Measurements from ENCODE around the gene PRR36. TPM values are rescaled to one million over a fixed set of nuclear protein-coding genes. Genes with fewer than 3 reads are reported as not detected.

PRR36 gene
- total RNA-seq, 1 donor: not detected

DNA sequence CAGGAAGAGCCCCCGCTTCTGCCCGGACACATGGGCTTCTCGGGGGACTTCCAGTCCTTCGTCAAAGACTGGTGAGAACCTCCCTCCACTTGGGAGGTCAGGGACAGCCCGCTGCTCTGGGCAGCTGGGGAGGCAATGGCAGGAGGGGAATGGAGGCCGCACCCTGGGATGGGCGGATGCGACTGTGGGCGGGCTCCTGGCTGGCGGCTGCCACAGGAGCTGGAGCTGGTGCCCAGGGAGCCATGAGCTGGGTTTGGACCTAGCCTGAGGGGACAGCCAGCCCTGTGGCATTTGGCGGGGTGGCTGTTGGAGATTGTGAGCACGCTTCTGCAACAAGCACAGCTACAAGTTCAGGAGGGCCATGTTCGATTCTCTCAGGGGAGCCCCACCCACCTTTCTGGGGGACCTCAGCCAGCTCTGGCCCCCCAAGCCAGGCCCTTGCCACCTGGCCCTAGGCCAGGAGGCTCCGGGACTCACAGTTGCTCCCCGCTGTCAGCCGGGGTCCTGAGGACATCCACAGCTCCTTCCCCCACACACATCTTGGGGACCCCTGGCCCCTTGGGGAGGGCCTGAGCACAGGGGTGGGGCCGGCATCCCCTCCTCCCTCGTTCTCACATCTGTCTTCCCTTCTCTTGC is 37.4 kb upstream of the PRR36 start:
- TF ChIP-seq, protein P1, sequence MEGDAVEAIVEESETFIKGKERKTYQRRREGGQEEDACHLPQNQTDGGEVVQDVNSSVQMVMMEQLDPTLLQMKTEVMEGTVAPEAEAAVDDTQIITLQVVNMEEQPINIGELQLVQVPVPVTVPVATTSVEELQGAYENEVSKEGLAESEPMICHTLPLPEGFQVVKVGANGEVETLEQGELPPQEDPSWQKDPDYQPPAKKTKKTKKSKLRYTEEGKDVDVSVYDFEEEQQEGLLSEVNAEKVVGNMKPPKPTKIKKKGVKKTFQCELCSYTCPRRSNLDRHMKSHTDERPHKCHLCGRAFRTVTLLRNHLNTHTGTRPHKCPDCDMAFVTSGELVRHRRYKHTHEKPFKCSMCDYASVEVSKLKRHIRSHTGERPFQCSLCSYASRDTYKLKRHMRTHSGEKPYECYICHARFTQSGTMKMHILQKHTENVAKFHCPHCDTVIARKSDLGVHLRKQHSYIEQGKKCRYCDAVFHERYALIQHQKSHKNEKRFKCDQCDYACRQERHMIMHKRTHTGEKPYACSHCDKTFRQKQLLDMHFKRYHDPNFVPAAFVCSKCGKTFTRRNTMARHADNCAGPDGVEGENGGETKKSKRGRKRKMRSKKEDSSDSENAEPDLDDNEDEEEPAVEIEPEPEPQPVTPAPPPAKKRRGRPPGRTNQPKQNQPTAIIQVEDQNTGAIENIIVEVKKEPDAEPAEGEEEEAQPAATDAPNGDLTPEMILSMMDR (IDR thresholded peaks at IDR 0.05; ENCODE audit: extremely low read depth, low read depth, low read length): no peak
- H3K36me3 ChIP-seq (ENCODE audit: insufficient read depth, low read length): peaks cover 14% of the 10 kb centered on the region
- peaks cover 2% of the 10 kb centered on the region for H3K4me1 ChIP-seq (ENCODE audit: insufficient read depth, low read length)

DNA sequence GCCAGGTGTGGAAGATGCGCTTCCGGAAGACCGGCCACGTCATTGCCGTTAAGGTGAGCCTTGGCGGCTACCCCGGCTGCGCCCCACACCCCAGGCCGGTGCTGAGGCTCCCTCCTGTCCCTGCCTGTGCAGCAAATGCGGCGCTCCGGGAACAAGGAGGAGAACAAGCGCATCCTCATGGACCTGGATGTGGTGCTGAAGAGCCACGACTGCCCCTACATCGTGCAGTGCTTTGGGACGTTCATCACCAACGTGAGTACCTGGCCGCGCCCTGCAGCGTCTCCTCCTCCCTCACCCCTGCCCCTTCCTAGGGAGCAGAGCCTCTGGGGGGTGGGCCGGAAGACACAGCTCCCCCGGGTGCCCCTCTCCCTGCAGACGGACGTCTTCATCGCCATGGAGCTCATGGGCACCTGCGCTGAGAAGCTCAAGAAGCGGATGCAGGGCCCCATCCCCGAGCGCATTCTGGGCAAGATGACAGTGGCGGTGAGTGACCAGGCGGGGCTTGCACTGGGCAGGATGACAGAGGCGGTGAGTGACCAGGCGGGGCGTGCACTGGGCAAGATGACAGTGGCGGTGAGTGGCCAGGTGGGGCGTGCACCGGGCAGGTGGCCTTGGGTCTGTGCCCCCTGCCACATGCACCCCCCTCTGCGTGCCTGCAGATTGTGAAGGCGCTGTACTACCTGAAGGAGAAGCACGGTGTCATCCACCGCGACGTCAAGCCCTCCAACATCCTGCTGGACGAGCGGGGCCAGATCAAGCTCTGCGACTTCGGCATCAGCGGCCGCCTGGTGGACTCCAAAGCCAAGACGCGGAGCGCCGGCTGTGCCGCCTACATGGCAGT is 36.4 kb upstream of the PRR36 start:
- Histone ChIP-seq H2AFZ (ENCODE audit: low read length) (no peak overlapping the region), H3K27me3 (ENCODE audit: insufficient read depth, low read length) (peaks cover 5% of the 10 kb centered on the region), H4K20me1 (ENCODE audit: insufficient read depth, low read length) (peaks cover 25% of the 10 kb centered on the region), H3K4me1 (ENCODE audit: insufficient read depth, low read length) (no peaks in the 10 kb centered on the region), H3K4me2 (ENCODE audit: insufficient read depth, low read length) (no peak overlapping the region), H3K9me3 (ENCODE audit: low read depth, low read length) (no peaks in the 10 kb centered on the region), H3K27ac (ENCODE audit: low read depth, low read length) (no peak overlapping the region), H3K4me3 (ENCODE audit: insufficient read depth, low read length) (no peak overlapping the region), H3K79me2 (ENCODE audit: insufficient read depth, low read length) (peaks cover 27% of the 10 kb centered on the region), H3K36me3 (ENCODE audit: insufficient read depth, low read length) (peaks cover 14% of the 10 kb centered on the region)
- peak; percentile 74 for DNase-seq (ENCODE audit: insufficient read length, low spot score, missing footprints)
- TF ChIP-seq, protein P1 (IDR thresholded peaks at IDR 0.05; ENCODE audit: extremely low read depth, low read depth, low read length): no peak

More for the DNA sequence above, 37.4 kb upstream of the PRR36 start:
- Histone ChIP-seq H3K9me3 (ENCODE audit: low read depth, low read length) (no peaks in the 10 kb centered on the region), H3K27me3 (ENCODE audit: insufficient read depth, low read length) (peaks cover 11% of the 10 kb centered on the region), H3K79me2 (ENCODE audit: insufficient read depth, low read length) (peaks cover 17% of the 10 kb centered on the region), H3K4me2 (ENCODE audit: insufficient read depth, low read length) (no peak overlapping the region), H4K20me1 (ENCODE audit: insufficient read depth, low read length) (peaks cover 16% of the 10 kb centered on the region), H3K4me3 (ENCODE audit: insufficient read depth, low read length) (no peak overlapping the region), H2AFZ (ENCODE audit: low read length) (no peak overlapping the region), H3K27ac (ENCODE audit: low read depth, low read length) (no peak overlapping the region)
- DNase-seq (ENCODE audit: insufficient read length, low spot score, missing footprints): peak; percentile 79

DNA sequence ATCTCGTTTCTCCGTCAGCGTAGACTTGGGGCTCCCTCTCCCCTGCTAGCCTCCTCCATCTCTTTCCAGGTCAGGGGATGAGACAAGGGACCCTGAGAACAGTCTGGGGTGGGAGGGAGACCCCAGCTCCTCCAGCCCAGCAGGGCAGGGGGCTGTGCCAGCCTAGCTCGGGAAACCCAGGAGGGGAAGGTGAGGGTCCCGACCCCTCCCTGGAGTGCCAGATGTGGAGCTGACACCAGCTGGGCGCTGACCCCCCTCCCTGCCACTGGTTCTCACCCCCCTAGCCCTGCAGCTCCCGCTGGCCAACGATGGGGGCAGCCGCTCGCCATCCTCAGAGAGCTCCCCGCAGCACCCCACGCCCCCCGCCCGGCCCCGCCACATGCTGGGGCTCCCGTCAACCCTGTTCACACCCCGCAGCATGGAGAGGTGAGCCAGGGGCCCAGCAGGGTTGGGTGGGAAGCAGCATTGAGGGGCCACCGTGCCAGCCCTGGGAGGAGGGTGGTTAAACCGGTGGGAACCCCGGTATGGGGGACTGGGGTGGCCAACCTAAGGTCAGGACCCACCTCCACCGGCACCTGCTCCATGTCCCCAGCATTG is 35.4 kb upstream of the PRR36 start:
- H3K36me3 ChIP-seq (ENCODE audit: insufficient read depth, low read length): peaks cover 14% of the 10 kb centered on the region
- H3K4me2 ChIP-seq (ENCODE audit: insufficient read depth, low read length): no peak overlapping the region
- TF ChIP-seq, protein P1 (IDR thresholded peaks at IDR 0.05; ENCODE audit: extremely low read depth, low read depth, low read length): no peak
- peaks cover 34% of the 10 kb centered on the region for H4K20me1 ChIP-seq (ENCODE audit: insufficient read depth, low read length)
- no peak overlapping the region for H2AFZ ChIP-seq (ENCODE audit: low read length)
- DNase-seq (ENCODE audit: insufficient read length, low spot score, missing footprints): peak; percentile 83
- H3K27me3 ChIP-seq (ENCODE audit: insufficient read depth, low read length): no peaks in the 10 kb centered on the region
- no peak overlapping the region for H3K27ac ChIP-seq (ENCODE audit: low read depth, low read length)
- H3K4me3 ChIP-seq (ENCODE audit: insufficient read depth, low read length): no peak overlapping the region
- no peaks in the 10 kb centered on the region for H3K9me3 ChIP-seq (ENCODE audit: low read depth, low read length)
- peaks cover 37% of the 10 kb centered on the region for H3K79me2 ChIP-seq (ENCODE audit: insufficient read depth, low read length)
- H3K4me1 ChIP-seq (ENCODE audit: insufficient read depth, low read length): peaks cover 8% of the 10 kb centered on the region
